HEK293 (cell line): ENCODE results near the gene CCDC69.

ENCODE experiments used
- CTCF ChIA-PET: fragments of 350-600 bp; formaldehyde crosslinking; extraction: SDS; loops from one replicate; lab custom pipeline; 2021; ENCODE audit warnings: antibody characterized with exemption; lab: Yijun Ruan, JAX
- POLR2A ChIA-PET: fragments of 300-600 bp; formaldehyde crosslinking; extraction: SDS; loops from one replicate; lab custom pipeline; 2020; ENCODE audit warnings: antibody characterized with exemption, inconsistent platforms; lab: Yijun Ruan, JAX
- H3K27ac ChIP-seq: fragments of 200-500 bp; sonication (Bioruptor generic); 2 replicates; pipeline ENCODE4 v1.5.1; 2014; ENCODE audit warnings: low read depth, low read length, control low read depth, inconsistent platforms; ENCODE audit errors: extremely low read depth
- H3K36me3 ChIP-seq, 2 experiments: fragments of 200-500 bp in 1 of 2; sonication (Bioruptor generic) in 1 of 2; 1 replicate in 1 of 2; 2 replicates in 1 of 2; pipeline ENCODE4 v1.5.1; 2014 to 2017; ENCODE audit warnings: inconsistent platforms in 2 of 2, low read length in 2 of 2; ENCODE audit not compliant: control insufficient read depth in 2 of 2, insufficient read depth in 1 of 2
- H3K4me1 ChIP-seq: fragments of 200-500 bp; sonication (Bioruptor generic); 2 replicates; pipeline ENCODE4 v1.5.1; 2014; ENCODE audit warnings: mild to moderate bottlenecking, low read length, inconsistent platforms; ENCODE audit not compliant: control insufficient read depth, insufficient read depth
- H3K4me3 ChIP-seq: 2 replicates; pipeline ENCODE4 v1.5.1; 2011; ENCODE audit warnings: low read depth, mild to moderate bottlenecking, control low read depth, low read length, moderate library complexity
- H3K9me3 ChIP-seq: fragments of 200-500 bp; sonication (Bioruptor generic); 2 replicates; pipeline ENCODE4 v1.5.1; 2014; ENCODE audit warnings: low read depth, low read length, inconsistent platforms; ENCODE audit not compliant: control insufficient read depth, insufficient read depth
- EGR2 ChIP-seq: fragments of 450-650 bp; formaldehyde crosslinking; IDR thresholded peaks from 2 replicates; pipeline ENCODE4 v1.5.1; 2016; ENCODE audit warnings: low read depth, missing biosample characterization, missing genetic modification characterization
- GLI4 ChIP-seq: fragments of 450-650 bp; formaldehyde crosslinking; IDR thresholded peaks from 2 replicates; pipeline ENCODE4 v1.5.1; 2016; ENCODE audit warnings: missing biosample characterization, missing genetic modification characterization
- GLIS1 ChIP-seq: fragments of 450-650 bp; formaldehyde crosslinking; IDR thresholded peaks from 2 replicates; pipeline ENCODE4 v1.5.1; 2016; ENCODE audit warnings: missing biosample characterization, missing genetic modification characterization
- INSM2 ChIP-seq: fragments of 450-650 bp; formaldehyde crosslinking; IDR thresholded peaks from 2 replicates; pipeline ENCODE4 v1.5.1; 2016; ENCODE audit warnings: missing biosample characterization, missing genetic modification characterization
- OSR2 ChIP-seq: fragments of 450-650 bp; formaldehyde crosslinking; IDR thresholded peaks from 2 replicates; pipeline ENCODE4 v1.5.1; 2016; ENCODE audit warnings: missing biosample characterization, missing genetic modification characterization
- ZBTB17 ChIP-seq: fragments of 450-650 bp; formaldehyde crosslinking; IDR thresholded peaks from 2 replicates; pipeline ENCODE4 v1.5.1; 2016; ENCODE audit warnings: missing biosample characterization, missing genetic modification characterization
- ZBTB21 ChIP-seq: fragments of 450-650 bp; formaldehyde crosslinking; IDR thresholded peaks from 2 replicates; pipeline ENCODE4 v1.5.1; 2017; ENCODE audit warnings: missing biosample characterization, missing genetic modification characterization
- ZEB2 ChIP-seq: fragments of 450-650 bp; formaldehyde crosslinking; IDR thresholded peaks from 2 replicates; pipeline ENCODE4 v1.5.1; 2016; ENCODE audit warnings: missing biosample characterization, missing genetic modification characterization
- ZFHX2 ChIP-seq: fragments of 450-650 bp; formaldehyde crosslinking; conservative IDR thresholded peaks from 2 replicates; pipeline ENCODE4 v1.5.1; 2016; ENCODE audit warnings: missing biosample characterization, missing genetic modification characterization
- ZNF174 ChIP-seq: fragments of 450-650 bp; formaldehyde crosslinking; IDR thresholded peaks from 2 replicates; pipeline ENCODE4 v1.5.0; 2017; ENCODE audit warnings: missing biosample characterization, mild to moderate bottlenecking, missing genetic modification characterization
- ZNF202 ChIP-seq: fragments of 450-650 bp; formaldehyde crosslinking; IDR thresholded peaks from 2 replicates; pipeline ENCODE4 v1.5.1; 2016; ENCODE audit warnings: missing biosample characterization, missing genetic modification characterization, borderline replicate concordance
- ZNF214 ChIP-seq: fragments of 450-650 bp; formaldehyde crosslinking; IDR thresholded peaks from 2 replicates; pipeline ENCODE4 v1.5.1; 2017; ENCODE audit warnings: missing biosample characterization, mild to moderate bottlenecking, missing genetic modification characterization, borderline replicate concordance
- ZNF404 ChIP-seq: fragments of 450-650 bp; formaldehyde crosslinking; IDR thresholded peaks from 2 replicates; pipeline ENCODE4 v1.5.1; 2017; ENCODE audit warnings: missing biosample characterization, missing genetic modification characterization
- ZNF521 ChIP-seq: fragments of 450-650 bp; formaldehyde crosslinking; IDR thresholded peaks from 2 replicates; pipeline ENCODE4 v1.5.1; 2017; ENCODE audit warnings: missing biosample characterization, mild to moderate bottlenecking, missing genetic modification characterization
- ZNF555 ChIP-seq: fragments of 450-650 bp; formaldehyde crosslinking; conservative IDR thresholded peaks from 2 replicates; pipeline ENCODE4 v1.5.1; 2017; ENCODE audit warnings: missing biosample characterization, mild to moderate bottlenecking, missing genetic modification characterization, inconsistent platforms
- ZNF600 ChIP-seq: fragments of 450-650 bp; formaldehyde crosslinking; IDR thresholded peaks from 2 replicates; pipeline ENCODE4 v1.5.1; 2016; ENCODE audit warnings: missing biosample characterization, missing genetic modification characterization
- ZNF626 ChIP-seq: fragments of 450-650 bp; sonication (Bioruptor Pico); formaldehyde crosslinking; IDR thresholded peaks from 2 replicates; pipeline ENCODE4 v1.5.1; 2018; ENCODE audit warnings: missing biosample characterization, missing genetic modification characterization, inconsistent platforms
- ZNF747 ChIP-seq: fragments of 450-650 bp; formaldehyde crosslinking; IDR thresholded peaks from 2 replicates; pipeline ENCODE4 v1.5.1; 2016; ENCODE audit warnings: missing biosample characterization, missing genetic modification characterization
- ZNF777 ChIP-seq: fragments of 450-650 bp; formaldehyde crosslinking; IDR thresholded peaks from 2 replicates; pipeline ENCODE4 v1.5.1; 2017; ENCODE audit warnings: missing biosample characterization, missing genetic modification characterization, borderline replicate concordance
- ZXDB ChIP-seq: fragments of 450-650 bp; formaldehyde crosslinking; IDR thresholded peaks from 2 replicates; pipeline ENCODE4 v1.5.1; 2016; ENCODE audit warnings: missing biosample characterization, missing genetic modification characterization
- TF ChIP-seq, protein P1 (sequence below): fragments of 450-650 bp; formaldehyde crosslinking; IDR thresholded peaks from 2 replicates; pipeline ENCODE4 v1.5.0; 2017; ENCODE audit warnings: missing biosample characterization, missing genetic modification characterization, borderline replicate concordance

Gene CCDC69

DNA sequence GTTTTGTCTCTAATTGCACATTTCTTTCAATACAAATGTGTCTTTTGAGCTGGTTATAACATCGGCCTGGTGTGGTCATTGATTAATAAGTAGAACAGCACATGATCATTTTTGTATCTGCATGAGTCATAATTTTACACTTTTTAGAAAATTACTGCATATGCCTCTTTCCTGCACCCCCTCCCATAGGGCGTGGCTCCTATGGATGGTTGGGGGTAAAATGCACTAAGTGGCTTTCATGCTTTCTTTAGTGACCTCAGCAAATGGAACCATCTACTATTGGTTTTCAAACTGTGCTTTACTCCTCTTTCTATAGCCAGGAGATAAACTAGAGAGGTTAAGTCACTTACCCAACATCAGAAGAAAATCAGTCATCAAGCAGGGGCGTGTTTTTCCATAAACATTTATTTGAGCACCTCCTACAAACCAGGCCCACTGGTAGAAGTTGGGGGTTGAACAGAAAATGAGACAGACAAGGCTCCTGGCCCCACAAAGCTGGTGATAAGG lies 70.1 kb downstream of the CCDC69 start:
- Histone ChIP-seq H3K4me3 (no peak overlapping the region), H3K9me3 (no peaks in the 10 kb centered on the region), H3K27ac (no peak overlapping the region), H3K4me1 (peaks cover 29% of the 10 kb centered on the region), H3K36me3 (peaks cover 0 to 3% of the 10 kb centered on the region in 2 experiments; a peak in 1 of 3 replicates)
- TF ChIP-seq ZNF404 (tag by site-specific recombination): no peak
- peak; percentile 50; the same call in 1 of the 2 replicates for TF ChIP-seq ZFHX2
- peak; percentile 56 for TF ChIP-seq EGR2 (tag by site-specific recombination)
- ChIA-PET CTCF (interaction anchor here (1.9 kb wide), 1 partner anchor 102 kb away, joined by 4 read pairs; no protein-coding TSS in a partner anchor), POLR2A (no interaction called here)

- H3K36me3 ChIP-seq: peaks cover 0 to 3% of the 10 kb centered on the region in 2 experiments; a peak in 1 of 3 replicates
- CTCF ChIA-PET: interaction anchor here (0.6 to 1.9 kb wide), 2 partner anchors 27 to 101 kb away, joined by 3 to 4 read pairs; no protein-coding TSS in a partner anchor
- TF ChIP-seq ZNF202 (tag by site-specific recombination) (no peak), ZNF555 (tag by site-specific recombination) (no peak)
- TF ChIP-seq, all 188 proteins: peak for 0
- Histone ChIP-seq H3K27ac (no peak overlapping the region), H3K4me1 (peaks cover 24% of the 10 kb centered on the region), H3K9me3 (no peaks in the 10 kb centered on the region), H3K4me3 (no peak overlapping the region)
- POLR2A ChIA-PET: no interaction called here
Measured at GRCh38 chr5:151153300-151153699, 70.6 kb downstream of the CCDC69 start.

GRCh38 chr5:151151793-151152192 lies 72.1 kb downstream of the CCDC69 start:
- H3K4me3 ChIP-seq: no peak overlapping the region
- H3K36me3 ChIP-seq: peaks cover 0 to 16% of the 10 kb centered on the region in 2 experiments; a peak in 1 of 3 replicates
- H3K9me3 ChIP-seq: no peaks in the 10 kb centered on the region
- POLR2A ChIA-PET: no interaction called here
- no peak for TF ChIP-seq ZNF626 (tag by site-specific recombination)
- no peak for TF ChIP-seq ZEB2
- no peak for TF ChIP-seq ZNF521 (tag by site-specific recombination)
- TF ChIP-seq ZBTB17 (tag by site-specific recombination): peak; percentile 55; the same call in 1 of the 2 replicates
- CTCF ChIA-PET: interaction anchor here (0.6 to 0.7 kb wide), 2 partner anchors 499 to 1299 kb away, joined by 3 to 4 read pairs; no protein-coding TSS in a partner anchor
- no peak overlapping the region for H3K27ac ChIP-seq
- peaks cover 17% of the 10 kb centered on the region for H3K4me1 ChIP-seq

DNA sequence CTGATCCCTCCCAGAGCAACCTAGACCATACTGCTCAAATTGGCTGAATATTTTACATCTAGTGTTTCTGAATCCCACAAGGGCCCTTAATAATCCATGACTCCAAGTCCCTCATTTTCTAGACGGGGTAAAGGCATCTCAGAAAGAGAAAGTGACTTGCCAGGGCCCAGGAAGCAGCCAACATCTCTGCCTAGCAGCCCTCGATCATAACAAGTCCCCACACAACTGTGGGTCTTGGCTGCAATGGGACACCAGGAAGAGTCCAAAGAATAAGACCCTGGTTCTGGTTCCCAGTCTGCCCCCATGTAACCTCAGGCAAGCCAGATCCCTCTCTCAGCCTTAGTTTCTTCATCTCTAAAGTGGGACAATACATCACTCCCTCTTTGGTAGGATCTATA lies 72.6 kb downstream of the CCDC69 start:
- Histone ChIP-seq H3K36me3 (peaks cover 0 to 22% of the 10 kb centered on the region in 2 experiments; a peak in 1 of 3 replicates), H3K27ac (no peak overlapping the region), H3K4me1 (peaks cover 16% of the 10 kb centered on the region), H3K4me3 (no peak overlapping the region), H3K9me3 (no peaks in the 10 kb centered on the region)
- POLR2A ChIA-PET: interaction anchor here (1.2 kb wide), 1 partner anchor 101 kb away, joined by 4 read pairs; the partner anchor contains the start of gene GM2A
- no peak for TF ChIP-seq ZNF777
- TF ChIP-seq ZNF600: no peak
- TF ChIP-seq OSR2 (tag by site-specific recombination): no peak
- TF ChIP-seq, protein P1, sequence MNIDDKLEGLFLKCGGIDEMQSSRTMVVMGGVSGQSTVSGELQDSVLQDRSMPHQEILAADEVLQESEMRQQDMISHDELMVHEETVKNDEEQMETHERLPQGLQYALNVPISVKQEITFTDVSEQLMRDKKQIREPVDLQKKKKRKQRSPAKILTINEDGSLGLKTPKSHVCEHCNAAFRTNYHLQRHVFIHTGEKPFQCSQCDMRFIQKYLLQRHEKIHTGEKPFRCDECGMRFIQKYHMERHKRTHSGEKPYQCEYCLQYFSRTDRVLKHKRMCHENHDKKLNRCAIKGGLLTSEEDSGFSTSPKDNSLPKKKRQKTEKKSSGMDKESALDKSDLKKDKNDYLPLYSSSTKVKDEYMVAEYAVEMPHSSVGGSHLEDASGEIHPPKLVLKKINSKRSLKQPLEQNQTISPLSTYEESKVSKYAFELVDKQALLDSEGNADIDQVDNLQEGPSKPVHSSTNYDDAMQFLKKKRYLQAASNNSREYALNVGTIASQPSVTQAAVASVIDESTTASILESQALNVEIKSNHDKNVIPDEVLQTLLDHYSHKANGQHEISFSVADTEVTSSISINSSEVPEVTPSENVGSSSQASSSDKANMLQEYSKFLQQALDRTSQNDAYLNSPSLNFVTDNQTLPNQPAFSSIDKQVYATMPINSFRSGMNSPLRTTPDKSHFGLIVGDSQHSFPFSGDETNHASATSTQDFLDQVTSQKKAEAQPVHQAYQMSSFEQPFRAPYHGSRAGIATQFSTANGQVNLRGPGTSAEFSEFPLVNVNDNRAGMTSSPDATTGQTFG (tag by site-specific recombination): no peak
- no peak for TF ChIP-seq ZNF174 (tag by site-specific recombination)
- no peak for TF ChIP-seq INSM2 (tag by site-specific recombination)
- no peak for TF ChIP-seq ZBTB21 (tag by site-specific recombination)
- TF ChIP-seq GLIS1: no peak
- TF ChIP-seq ZNF214: no peak
- TF ChIP-seq ZXDB (tag by site-specific recombination): no peak
- no peak for TF ChIP-seq GLI4 (tag by site-specific recombination)
- TF ChIP-seq ZNF747 (tag by site-specific recombination): no peak
- CTCF ChIA-PET: interaction anchor here (0.5 to 1.6 kb wide), 3 partner anchors 24 to 592 kb away, joined by 3 to 7 read pairs (median 3); no protein-coding TSS in a partner anchor
